Measurements from ENCODE around the gene CFAP20DC. TPM values are rescaled to one million over a fixed set of nuclear protein-coding genes. Genes with fewer than 3 reads are reported as not detected.
"Not testable (repeated sequence)": the region's sequence is repeated elsewhere in the genome, so short reads cannot be mapped to it uniquely, and the experiment has no call there.

Gene CFAP20DC
- polyA plus RNA-seq (2013) = 1.4 TPM

DNA sequence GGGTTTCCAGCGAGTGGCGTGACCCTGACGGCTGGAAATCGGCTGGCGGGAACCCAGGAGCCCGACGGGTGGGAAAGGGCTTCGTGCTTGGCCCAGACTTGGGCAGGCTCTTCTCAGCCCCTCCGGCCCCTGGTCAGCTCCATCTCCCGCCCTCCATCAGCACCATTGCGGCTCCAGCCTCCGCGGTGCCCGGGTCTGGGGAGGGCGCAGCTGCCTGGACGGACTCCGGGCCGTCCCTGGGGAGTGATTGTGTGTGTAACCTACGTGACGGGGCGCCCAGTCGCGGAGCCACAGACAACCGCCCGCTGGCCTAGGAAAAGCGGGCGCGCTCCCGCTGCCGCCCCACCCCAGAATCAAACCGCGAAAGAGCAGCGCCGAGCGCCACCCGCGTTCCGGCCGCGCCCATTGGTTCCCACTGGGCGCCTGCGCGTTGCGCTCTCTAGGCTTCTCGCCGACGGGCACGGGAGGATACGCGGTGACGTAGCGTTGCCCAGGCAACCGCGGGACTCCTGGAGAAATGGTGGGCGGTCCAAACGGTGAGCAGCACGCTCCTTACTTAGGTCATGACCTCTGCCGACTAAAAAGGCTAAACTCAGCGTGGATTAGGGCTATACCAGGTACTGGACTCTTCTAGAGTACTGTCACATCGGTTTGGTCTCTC, at the start of gene CFAP20DC:
CFAP20DC (minus strand) TSS at position 355 of the 661 bp plus-strand sequence. CDS start 394 bp downstream, outside the sequence.
- peak within 1 kb of the TSS; percentile 42 to 84 (median 65) for H3K4me3 ChIP-seq (ENCODE audit: control insufficient read depth in 1 of 7, extremely low read depth in 1 of 7, insufficient read depth in 4 of 7, low read depth in 2 of 7, low read length in 6 of 7)
- no peaks in the 10 kb centered on the region for H3K27me3 ChIP-seq (replicated peaks in 2 of 5; ENCODE audit: control insufficient read depth in 4 of 5, insufficient read depth in 5 of 5, low read length in 4 of 5)
- peak; percentile 95 to 97 (median 96) for DNase-seq
- no peaks in the 10 kb centered on the region for H3K36me3 ChIP-seq (ENCODE audit: control insufficient read depth in 4 of 4, insufficient read depth in 4 of 4, low read length in 3 of 4)
- POLR2A ChIA-PET = no interaction called here
- CTCF ChIA-PET = no interaction called here
- peaks cover 3 to 12% (median 6%) of the 10 kb centered on the region in 4 experiments for H3K4me1 ChIP-seq (ENCODE audit: control extremely low read depth in 1 of 4, control insufficient read depth in 4 of 4, insufficient read depth in 4 of 4, low read length in 3 of 4)
- H3K27ac ChIP-seq (ENCODE audit: insufficient read depth in 1 of 2, low read depth in 1 of 2, low read length in 2 of 2, poor library complexity in 1 of 2, severe bottlenecking in 2 of 2) = peak within 1 kb of the TSS; percentile 55 to 57
- H3K9me3 ChIP-seq (ENCODE audit: control extremely low read depth in 1 of 5, control insufficient read depth in 4 of 5, insufficient read depth in 2 of 5, low read depth in 1 of 5, low read length in 4 of 5) = no peaks in the 10 kb centered on the region
- 2% methylated on average over 59 of the region's 60 CpGs for WGBS (ENCODE audit: insufficient coverage)

DNA sequence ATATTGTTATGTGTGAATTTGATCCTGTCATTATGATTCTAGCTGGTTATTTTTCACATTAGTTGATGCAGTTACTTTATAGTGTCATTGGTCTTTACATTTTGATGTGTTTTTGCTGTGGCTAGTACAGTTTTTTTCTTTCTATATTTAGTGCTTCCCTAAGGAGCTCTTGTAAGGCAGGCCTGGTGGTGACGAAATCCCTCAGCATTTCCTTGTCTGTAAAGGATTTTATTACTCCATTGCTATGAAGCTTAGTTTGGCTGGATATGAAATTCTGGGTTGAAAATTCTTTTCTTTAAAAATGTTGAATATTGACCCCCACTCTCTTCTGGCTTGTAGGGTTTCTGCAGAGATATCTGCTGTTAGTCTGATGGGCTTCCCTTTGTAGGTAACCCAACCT, 48.7 kb upstream of the CFAP20DC start:
- H3K36me3 ChIP-seq (ENCODE audit: control insufficient read depth in 4 of 4, insufficient read depth in 4 of 4, low read length in 3 of 4); POLR2A ChIA-PET; CTCF ChIA-PET; H3K4me3 ChIP-seq (ENCODE audit: control insufficient read depth in 1 of 7, extremely low read depth in 1 of 7, insufficient read depth in 4 of 7, low read depth in 2 of 7, low read length in 6 of 7); H3K9me3 ChIP-seq (ENCODE audit: control extremely low read depth in 1 of 5, control insufficient read depth in 4 of 5, insufficient read depth in 2 of 5, low read depth in 1 of 5, low read length in 4 of 5); H3K4me1 ChIP-seq (ENCODE audit: control extremely low read depth in 1 of 4, control insufficient read depth in 4 of 4, insufficient read depth in 4 of 4, low read length in 3 of 4); DNase-seq; H3K27me3 ChIP-seq (replicated peaks in 2 of 5; ENCODE audit: control insufficient read depth in 4 of 5, insufficient read depth in 5 of 5, low read length in 4 of 5); H3K27ac ChIP-seq (ENCODE audit: insufficient read depth in 1 of 2, low read depth in 1 of 2, low read length in 2 of 2, poor library complexity in 1 of 2, severe bottlenecking in 2 of 2): not testable (repeated sequence)
- WGBS (ENCODE audit: insufficient coverage) = no CpG with 5 or more reads among the region's 1 CpG

DNA sequence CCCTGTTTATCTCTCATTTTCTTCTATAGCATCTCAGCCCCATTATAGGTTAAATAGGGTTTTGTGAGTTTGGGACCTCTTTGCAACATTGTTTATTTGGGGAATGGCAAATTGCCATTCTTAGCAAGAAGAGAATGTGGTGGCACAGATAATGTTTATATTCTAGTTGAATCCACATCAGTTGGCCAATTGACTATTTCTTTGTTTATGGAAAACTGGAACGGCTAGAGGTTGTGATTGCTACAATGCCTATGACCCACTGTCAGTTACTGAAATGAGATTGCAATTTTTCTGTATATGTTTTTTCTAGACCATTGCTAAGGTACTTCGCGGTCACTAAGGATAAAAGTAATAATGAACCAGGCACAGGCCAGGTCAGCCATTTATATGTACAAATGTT, 44.6 kb upstream of the CFAP20DC start:
- peaks cover 0 to 2% (median 0%) of the 10 kb centered on the region in 5 experiments for H3K9me3 ChIP-seq (ENCODE audit: control extremely low read depth in 1 of 5, control insufficient read depth in 4 of 5, insufficient read depth in 2 of 5, low read depth in 1 of 5, low read length in 4 of 5)
- POLR2A ChIA-PET = no interaction called here
- H3K4me3 ChIP-seq (ENCODE audit: control insufficient read depth in 1 of 7, extremely low read depth in 1 of 7, insufficient read depth in 4 of 7, low read depth in 2 of 7, low read length in 6 of 7) = no peak overlapping the region
- H3K27ac ChIP-seq (ENCODE audit: insufficient read depth in 1 of 2, low read depth in 1 of 2, low read length in 2 of 2, poor library complexity in 1 of 2, severe bottlenecking in 2 of 2) = no peak overlapping the region
- H3K4me1 ChIP-seq (ENCODE audit: control extremely low read depth in 1 of 4, control insufficient read depth in 4 of 4, insufficient read depth in 4 of 4, low read length in 3 of 4) = no peaks in the 10 kb centered on the region
- CTCF ChIA-PET = no interaction called here
- WGBS (ENCODE audit: insufficient coverage) = 83% methylated on average over 2 of the region's 3 CpGs
- DNase-seq = no peak
- no peaks in the 10 kb centered on the region for H3K36me3 ChIP-seq (ENCODE audit: control insufficient read depth in 4 of 4, insufficient read depth in 4 of 4, low read length in 3 of 4)
- H3K27me3 ChIP-seq (replicated peaks in 2 of 5; ENCODE audit: control insufficient read depth in 4 of 5, insufficient read depth in 5 of 5, low read length in 4 of 5) = no peaks in the 10 kb centered on the region

DNA sequence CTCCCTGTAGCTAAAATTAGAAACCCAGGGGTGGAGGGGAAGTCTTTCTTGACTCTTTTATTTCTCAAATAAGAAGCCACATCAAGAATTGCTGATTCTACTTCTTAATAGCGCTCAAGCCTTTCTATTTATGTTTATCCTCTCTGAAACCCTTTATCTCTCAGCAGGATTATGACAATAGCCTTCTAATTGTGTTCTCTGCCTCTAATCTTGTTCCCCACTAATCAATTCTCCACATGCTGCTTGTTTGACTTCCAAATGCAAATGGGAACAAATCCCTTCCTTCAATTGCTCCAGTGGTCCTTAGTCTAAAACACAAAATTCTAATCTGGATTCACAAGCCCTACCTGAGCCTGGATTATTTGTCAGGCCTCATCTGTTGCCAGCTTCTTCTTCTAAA, 43.7 kb upstream of the CFAP20DC start:
- Histone ChIP-seq H3K9me3 (ENCODE audit: control extremely low read depth in 1 of 5, control insufficient read depth in 4 of 5, insufficient read depth in 2 of 5, low read depth in 1 of 5, low read length in 4 of 5) (peaks cover 0 to 2% (median 0%) of the 10 kb centered on the region in 5 experiments), H3K27me3 (replicated peaks in 2 of 5; ENCODE audit: control insufficient read depth in 4 of 5, insufficient read depth in 5 of 5, low read length in 4 of 5) (no peaks in the 10 kb centered on the region), H3K27ac (ENCODE audit: insufficient read depth in 1 of 2, low read depth in 1 of 2, low read length in 2 of 2, poor library complexity in 1 of 2, severe bottlenecking in 2 of 2) (no peak overlapping the region), H3K4me1 (ENCODE audit: control extremely low read depth in 1 of 4, control insufficient read depth in 4 of 4, insufficient read depth in 4 of 4, low read length in 3 of 4) (no peaks in the 10 kb centered on the region), H3K4me3 (ENCODE audit: control insufficient read depth in 1 of 7, extremely low read depth in 1 of 7, insufficient read depth in 4 of 7, low read depth in 2 of 7, low read length in 6 of 7) (no peak overlapping the region), H3K36me3 (ENCODE audit: control insufficient read depth in 4 of 4, insufficient read depth in 4 of 4, low read length in 3 of 4) (no peaks in the 10 kb centered on the region)
- CTCF ChIA-PET = no interaction called here
- no peak for DNase-seq
- WGBS (ENCODE audit: insufficient coverage) = 100% methylated on average over 1 of the region's 1 CpG
- POLR2A ChIA-PET = no interaction called here

DNA sequence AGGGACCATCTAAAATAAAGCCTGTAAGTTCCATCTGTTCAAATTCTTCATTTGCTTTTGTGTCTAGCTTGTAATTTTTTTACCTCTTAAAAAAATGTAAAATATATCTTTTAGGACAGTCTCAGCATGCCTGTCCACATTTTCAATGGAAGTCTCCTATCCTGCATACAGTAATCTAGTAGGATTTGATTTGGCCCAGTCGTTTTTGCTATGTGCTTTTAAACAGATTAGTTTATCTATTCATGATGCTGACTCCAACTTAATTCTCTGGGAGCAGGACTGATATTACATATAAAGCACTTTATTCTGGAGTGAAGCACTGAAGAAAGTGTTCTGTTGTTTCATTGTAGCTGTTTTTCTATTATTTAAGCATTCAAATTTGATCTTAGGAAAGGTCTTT, 38.9 kb upstream of the CFAP20DC start:
- no CpG with 5 or more reads among the region's 1 CpG for WGBS (ENCODE audit: insufficient coverage)
- ChIA-PET POLR2A (no interaction called here), CTCF (no interaction called here)
- H3K27me3 ChIP-seq (replicated peaks in 2 of 5; ENCODE audit: control insufficient read depth in 4 of 5, insufficient read depth in 5 of 5, low read length in 4 of 5) = no peaks in the 10 kb centered on the region
- no peaks in the 10 kb centered on the region for H3K36me3 ChIP-seq (ENCODE audit: control insufficient read depth in 4 of 4, insufficient read depth in 4 of 4, low read length in 3 of 4)
- no peak overlapping the region for H3K4me3 ChIP-seq (ENCODE audit: control insufficient read depth in 1 of 7, extremely low read depth in 1 of 7, insufficient read depth in 4 of 7, low read depth in 2 of 7, low read length in 6 of 7)
- no peak overlapping the region for H3K27ac ChIP-seq (ENCODE audit: insufficient read depth in 1 of 2, low read depth in 1 of 2, low read length in 2 of 2, poor library complexity in 1 of 2, severe bottlenecking in 2 of 2)
- no peaks in the 10 kb centered on the region for H3K4me1 ChIP-seq (ENCODE audit: control extremely low read depth in 1 of 4, control insufficient read depth in 4 of 4, insufficient read depth in 4 of 4, low read length in 3 of 4)
- no peak for DNase-seq
- H3K9me3 ChIP-seq (ENCODE audit: control extremely low read depth in 1 of 5, control insufficient read depth in 4 of 5, insufficient read depth in 2 of 5, low read depth in 1 of 5, low read length in 4 of 5) = no peaks in the 10 kb centered on the region

DNA sequence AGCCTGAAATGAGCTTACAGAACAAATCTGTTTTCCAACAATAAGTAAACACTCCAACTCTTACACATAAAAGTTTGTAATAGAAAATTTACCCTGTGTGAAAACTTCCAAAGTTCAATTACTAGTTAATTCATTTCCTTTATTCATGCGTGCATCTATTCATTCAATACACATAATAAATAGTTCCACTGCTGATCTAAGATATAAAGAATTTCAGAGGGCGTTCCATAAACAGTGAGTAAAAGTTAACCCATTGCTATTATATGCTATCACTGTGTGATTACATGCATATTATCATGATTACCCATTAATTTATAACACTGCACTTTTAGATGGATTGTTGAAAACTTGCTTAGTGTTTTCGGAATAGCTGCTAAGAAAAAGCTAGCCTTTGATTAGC, 36.2 kb upstream of the CFAP20DC start:
- no peak overlapping the region for H3K4me3 ChIP-seq (ENCODE audit: control insufficient read depth in 1 of 7, extremely low read depth in 1 of 7, insufficient read depth in 4 of 7, low read depth in 2 of 7, low read length in 6 of 7)
- ChIA-PET CTCF (no interaction called here), POLR2A (no interaction called here)

DNA sequence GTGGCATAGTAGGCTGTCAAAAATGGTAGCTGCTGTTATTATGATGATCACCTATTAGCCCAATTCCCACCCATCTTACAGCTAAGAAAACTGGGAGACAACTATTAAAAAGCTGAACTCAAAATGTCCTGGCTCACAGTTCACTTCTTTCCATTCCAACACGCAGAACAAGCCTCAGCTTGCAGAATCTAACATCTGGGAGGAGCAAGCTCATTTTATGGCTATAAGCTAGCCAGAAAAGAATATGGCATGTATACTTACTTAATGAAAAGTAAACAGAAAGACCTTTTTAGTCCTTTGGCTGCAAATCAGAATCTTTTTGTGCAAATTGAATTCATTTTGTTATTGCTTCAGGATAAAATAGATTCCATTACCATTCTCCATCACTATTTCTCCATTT, 34.8 kb upstream of the CFAP20DC start:
- no peak for DNase-seq
- H3K9me3 ChIP-seq (ENCODE audit: control extremely low read depth in 1 of 5, control insufficient read depth in 4 of 5, insufficient read depth in 2 of 5, low read depth in 1 of 5, low read length in 4 of 5) = no peaks in the 10 kb centered on the region
- H3K36me3 ChIP-seq (ENCODE audit: control insufficient read depth in 4 of 4, insufficient read depth in 4 of 4, low read length in 3 of 4) = no peaks in the 10 kb centered on the region
- H3K4me1 ChIP-seq (ENCODE audit: control extremely low read depth in 1 of 4, control insufficient read depth in 4 of 4, insufficient read depth in 4 of 4, low read length in 3 of 4) = peaks cover 0 to 6% (median 4%) of the 10 kb centered on the region in 4 experiments
- 100% methylated on average over 1 of the region's 1 CpG for WGBS (ENCODE audit: insufficient coverage)
- no peak overlapping the region for H3K27ac ChIP-seq (ENCODE audit: insufficient read depth in 1 of 2, low read depth in 1 of 2, low read length in 2 of 2, poor library complexity in 1 of 2, severe bottlenecking in 2 of 2)
- H3K27me3 ChIP-seq (replicated peaks in 2 of 5; ENCODE audit: control insufficient read depth in 4 of 5, insufficient read depth in 5 of 5, low read length in 4 of 5) = no peaks in the 10 kb centered on the region
- POLR2A ChIA-PET = no interaction called here
- CTCF ChIA-PET = interaction anchor here (0.9 kb wide), 1 partner anchor 778 kb away, joined by 3 read pairs; the partner anchor contains the start of genes HTD2 and RPP14
- H3K4me3 ChIP-seq (ENCODE audit: control insufficient read depth in 1 of 7, extremely low read depth in 1 of 7, insufficient read depth in 4 of 7, low read depth in 2 of 7, low read length in 6 of 7) = no peak overlapping the region

More for the DNA sequence above, 36.2 kb upstream of the CFAP20DC start:
- no peaks in the 10 kb centered on the region for H3K27me3 ChIP-seq (replicated peaks in 2 of 5; ENCODE audit: control insufficient read depth in 4 of 5, insufficient read depth in 5 of 5, low read length in 4 of 5)
- no peaks in the 10 kb centered on the region for H3K9me3 ChIP-seq (ENCODE audit: control extremely low read depth in 1 of 5, control insufficient read depth in 4 of 5, insufficient read depth in 2 of 5, low read depth in 1 of 5, low read length in 4 of 5)
- DNase-seq = no peak
- H3K27ac ChIP-seq (ENCODE audit: insufficient read depth in 1 of 2, low read depth in 1 of 2, low read length in 2 of 2, poor library complexity in 1 of 2, severe bottlenecking in 2 of 2) = no peak overlapping the region
- no peaks in the 10 kb centered on the region for H3K36me3 ChIP-seq (ENCODE audit: control insufficient read depth in 4 of 4, insufficient read depth in 4 of 4, low read length in 3 of 4)
- no CpG with 5 or more reads among the region's 3 CpGs for WGBS (ENCODE audit: insufficient coverage)
- peaks cover 0 to 6% (median 4%) of the 10 kb centered on the region in 4 experiments for H3K4me1 ChIP-seq (ENCODE audit: control extremely low read depth in 1 of 4, control insufficient read depth in 4 of 4, insufficient read depth in 4 of 4, low read length in 3 of 4)

Data from common myeloid progenitor, CD34-positive (primary cell).